Esophagus squamous epithelium (tissue), 4 donors: ENCODE measurements around the gene VTCN1.

ENCODE experiments used
- CTCF ChIP-seq, 6 experiments: fragments of 450-650 bp in 4 of 6; fragments of 200-600 bp in 2 of 6; sonication (generic) in 2 of 6; IDR thresholded peaks; one replicate each; pipeline ENCODE4 v1.5.1; 2016 to 2019; ENCODE audit warnings: antibody characterized with exemption in 6 of 6, mild to moderate bottlenecking in 4 of 6, moderate library complexity in 4 of 6
- POLR2A ChIP-seq, 4 donors: fragments of 450-650 bp; IDR thresholded peaks; one replicate each; pipeline ENCODE4 v1.6.1; 2017; ENCODE audit warnings: antibody characterized with exemption in 4 of 4, mild to moderate bottlenecking in 4 of 4, moderate library complexity in 3 of 4

DNA sequence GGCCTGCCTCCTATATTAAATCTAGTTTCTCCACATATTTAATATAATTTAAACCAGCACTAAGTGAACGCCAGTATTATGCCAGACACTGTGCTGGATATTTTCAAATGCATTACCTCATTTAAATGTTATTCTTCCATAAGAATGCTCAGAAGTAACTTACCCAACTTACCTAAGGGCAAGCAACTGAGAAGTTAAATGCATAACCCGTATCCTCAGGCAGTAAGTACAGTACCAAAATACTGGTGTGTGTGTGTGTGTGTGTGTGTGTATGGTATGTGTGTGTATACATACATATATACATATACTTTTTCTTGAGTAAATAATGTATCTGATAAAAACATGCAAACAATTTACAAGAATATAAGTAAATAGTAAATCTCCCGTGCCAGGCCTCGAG, 80.2 kb downstream of the VTCN1 start:
- TF ChIP-seq POLR2A (IDR thresholded peaks at IDR 0.05) (no peak), CTCF (IDR thresholded peaks at IDR 0.05) (no peak)
